ENCODE data around the gene ACOT2.
"Not testable (repeated sequence)": the region's sequence is repeated elsewhere in the genome, so short reads cannot be mapped to it uniquely, and the experiment has no call there.

Gene ACOT2, protein sequence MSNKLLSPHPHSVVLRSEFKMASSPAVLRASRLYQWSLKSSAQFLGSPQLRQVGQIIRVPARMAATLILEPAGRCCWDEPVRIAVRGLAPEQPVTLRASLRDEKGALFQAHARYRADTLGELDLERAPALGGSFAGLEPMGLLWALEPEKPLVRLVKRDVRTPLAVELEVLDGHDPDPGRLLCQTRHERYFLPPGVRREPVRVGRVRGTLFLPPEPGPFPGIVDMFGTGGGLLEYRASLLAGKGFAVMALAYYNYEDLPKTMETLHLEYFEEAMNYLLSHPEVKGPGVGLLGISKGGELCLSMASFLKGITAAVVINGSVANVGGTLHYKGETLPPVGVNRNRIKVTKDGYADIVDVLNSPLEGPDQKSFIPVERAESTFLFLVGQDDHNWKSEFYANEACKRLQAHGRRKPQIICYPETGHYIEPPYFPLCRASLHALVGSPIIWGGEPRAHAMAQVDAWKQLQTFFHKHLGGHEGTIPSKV

DNA sequence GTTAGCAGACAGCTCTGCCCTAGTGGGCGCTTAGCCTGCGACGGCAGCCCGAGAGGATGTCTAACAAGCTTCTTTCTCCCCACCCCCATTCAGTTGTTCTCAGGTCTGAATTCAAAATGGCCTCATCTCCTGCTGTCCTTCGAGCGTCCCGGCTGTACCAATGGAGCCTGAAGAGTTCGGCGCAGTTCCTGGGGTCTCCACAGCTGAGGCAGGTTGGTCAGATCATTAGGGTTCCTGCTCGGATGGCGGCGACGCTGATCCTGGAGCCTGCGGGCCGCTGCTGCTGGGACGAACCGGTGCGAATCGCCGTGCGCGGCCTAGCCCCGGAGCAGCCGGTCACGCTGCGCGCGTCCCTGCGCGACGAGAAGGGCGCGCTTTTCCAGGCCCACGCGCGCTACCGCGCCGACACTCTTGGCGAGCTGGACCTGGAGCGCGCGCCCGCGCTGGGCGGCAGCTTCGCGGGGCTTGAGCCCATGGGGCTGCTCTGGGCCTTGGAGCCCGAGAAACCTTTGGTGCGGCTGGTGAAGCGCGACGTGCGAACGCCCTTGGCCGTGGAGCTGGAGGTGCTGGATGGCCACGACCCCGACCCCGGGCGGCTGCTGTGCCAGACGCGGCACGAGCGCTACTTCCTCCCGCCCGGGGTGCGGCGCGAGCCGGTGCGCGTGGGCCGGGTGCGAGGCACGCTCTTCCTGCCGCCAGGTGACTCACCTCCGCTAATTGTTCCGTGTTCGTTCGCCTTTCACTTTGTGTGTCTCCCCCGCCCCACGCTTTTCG, at the start of gene ACOT2:
Gene ACOT2, plus strand, starts transcription at position 29 of the 774 bp plus-strand sequence. Its CDS starts 28 bp downstream, at position 57.
- DNase-seq = peak; percentile 68
- not testable (repeated sequence) for H3K27me3 ChIP-seq (ENCODE audit: insufficient read depth, low read length, poor library complexity); H3K9me3 ChIP-seq (ENCODE audit: insufficient read depth, low read length, severe bottlenecking); H4K20me1 ChIP-seq (ENCODE audit: insufficient read depth, low read length); H3K36me3 ChIP-seq (ENCODE audit: insufficient read depth, low read length)
- peak within 1 kb of the TSS; percentile 73 for H3K27ac ChIP-seq (ENCODE audit: low read length)
- peaks cover 31% of the 10 kb centered on the region for H3K79me2 ChIP-seq (ENCODE audit: insufficient read depth, low read length)
- H3K9ac ChIP-seq (ENCODE audit: low read depth, low read length) = peak within 1 kb of the TSS; percentile 60
- peaks cover 28% of the 10 kb centered on the region for H3K4me1 ChIP-seq (ENCODE audit: insufficient read depth, low read length)
- ATAC-seq (ENCODE audit: insufficient read depth, low read depth) = peak; percentile 79
- H3K4me3 ChIP-seq (ENCODE audit: low read depth in 1 of 2, low read length in 2 of 2) = peak within 1 kb of the TSS; percentile 31 to 56; a peak in 3 of 4 replicates
- H2AFZ ChIP-seq (ENCODE audit: low read depth, low read length) = peak within 1 kb of the TSS; percentile 85
- peak within 1 kb of the TSS; percentile 81 for H3K4me2 ChIP-seq (ENCODE audit: insufficient read depth, low read length)

DNA sequence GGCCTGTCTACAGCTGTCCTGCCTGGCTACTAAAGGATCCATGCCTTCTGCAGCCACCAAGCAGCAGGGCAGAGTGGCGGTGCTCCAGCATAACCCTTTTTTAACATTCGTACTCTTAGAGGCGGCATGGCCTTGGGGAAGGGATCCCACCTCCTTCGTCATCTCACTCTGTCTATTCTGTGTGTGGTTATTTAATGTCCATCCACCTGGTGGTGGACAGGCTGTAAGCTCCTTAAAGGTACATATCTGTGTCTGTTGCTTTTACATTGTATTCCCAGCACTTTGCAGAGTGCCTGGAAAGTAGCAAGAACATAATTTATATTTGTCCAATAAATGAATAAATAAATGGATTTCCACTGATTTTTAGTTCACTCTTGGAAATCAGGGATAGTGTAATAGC, 47.8 kb upstream of the ACOT2 start:
- no peaks in the 10 kb centered on the region for H3K4me1 ChIP-seq (ENCODE audit: insufficient read depth, low read length)
- no peak overlapping the region for H3K9ac ChIP-seq (ENCODE audit: low read depth, low read length)
- H3K27me3 ChIP-seq (ENCODE audit: insufficient read depth, low read length, poor library complexity) = no peaks in the 10 kb centered on the region
- H3K27ac ChIP-seq (ENCODE audit: low read length) = no peak overlapping the region
- TF ChIP-seq, protein P1, sequence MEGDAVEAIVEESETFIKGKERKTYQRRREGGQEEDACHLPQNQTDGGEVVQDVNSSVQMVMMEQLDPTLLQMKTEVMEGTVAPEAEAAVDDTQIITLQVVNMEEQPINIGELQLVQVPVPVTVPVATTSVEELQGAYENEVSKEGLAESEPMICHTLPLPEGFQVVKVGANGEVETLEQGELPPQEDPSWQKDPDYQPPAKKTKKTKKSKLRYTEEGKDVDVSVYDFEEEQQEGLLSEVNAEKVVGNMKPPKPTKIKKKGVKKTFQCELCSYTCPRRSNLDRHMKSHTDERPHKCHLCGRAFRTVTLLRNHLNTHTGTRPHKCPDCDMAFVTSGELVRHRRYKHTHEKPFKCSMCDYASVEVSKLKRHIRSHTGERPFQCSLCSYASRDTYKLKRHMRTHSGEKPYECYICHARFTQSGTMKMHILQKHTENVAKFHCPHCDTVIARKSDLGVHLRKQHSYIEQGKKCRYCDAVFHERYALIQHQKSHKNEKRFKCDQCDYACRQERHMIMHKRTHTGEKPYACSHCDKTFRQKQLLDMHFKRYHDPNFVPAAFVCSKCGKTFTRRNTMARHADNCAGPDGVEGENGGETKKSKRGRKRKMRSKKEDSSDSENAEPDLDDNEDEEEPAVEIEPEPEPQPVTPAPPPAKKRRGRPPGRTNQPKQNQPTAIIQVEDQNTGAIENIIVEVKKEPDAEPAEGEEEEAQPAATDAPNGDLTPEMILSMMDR (IDR thresholded peaks at IDR 0.05; ENCODE audit: borderline replicate concordance, extremely low read depth, low read length, poor library complexity, severe bottlenecking) = no peak
- no peak for TF ChIP-seq EZH2 (IDR thresholded peaks at IDR 0.05; ENCODE audit: borderline replicate concordance, low read depth, low read length, severe bottlenecking)
- DNase-seq (no peak), ATAC-seq (ENCODE audit: insufficient read depth, low read depth) (no peak)
- H3K4me3 ChIP-seq (ENCODE audit: low read depth in 1 of 2, low read length in 2 of 2) = no peak overlapping the region
- no peaks in the 10 kb centered on the region for H3K9me3 ChIP-seq (ENCODE audit: insufficient read depth, low read length, severe bottlenecking)
- no peaks in the 10 kb centered on the region for H3K79me2 ChIP-seq (ENCODE audit: insufficient read depth, low read length)
- no peak overlapping the region for H2AFZ ChIP-seq (ENCODE audit: low read depth, low read length)
- no peaks in the 10 kb centered on the region for H3K36me3 ChIP-seq (ENCODE audit: insufficient read depth, low read length)
- no peak overlapping the region for H3K4me2 ChIP-seq (ENCODE audit: insufficient read depth, low read length)
- H4K20me1 ChIP-seq (ENCODE audit: insufficient read depth, low read length) = no peaks in the 10 kb centered on the region

DNA sequence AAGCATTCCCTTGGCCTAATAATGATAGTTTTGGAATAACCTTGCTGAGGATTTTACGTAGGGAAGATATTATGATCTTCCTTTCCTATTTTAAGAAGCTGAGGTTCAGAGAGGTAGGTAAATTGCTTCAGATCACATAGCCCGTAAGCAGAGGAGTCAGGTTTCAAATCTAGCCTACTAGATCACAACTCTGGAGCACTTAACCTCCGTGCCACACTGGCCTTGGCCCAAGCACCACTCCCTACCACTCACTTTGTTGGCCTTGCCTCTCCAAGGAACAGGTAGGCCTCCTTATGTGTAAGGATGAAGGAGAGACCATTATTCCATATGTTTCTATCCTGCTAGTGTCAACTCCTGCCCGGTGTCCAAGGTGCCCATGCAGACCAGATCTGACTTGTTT, 44.5 kb upstream of the ACOT2 start:
- no peaks in the 10 kb centered on the region for H4K20me1 ChIP-seq (ENCODE audit: insufficient read depth, low read length)
- no peaks in the 10 kb centered on the region for H3K4me1 ChIP-seq (ENCODE audit: insufficient read depth, low read length)
- H3K9me3 ChIP-seq (ENCODE audit: insufficient read depth, low read length, severe bottlenecking) = no peaks in the 10 kb centered on the region
- no peaks in the 10 kb centered on the region for H3K79me2 ChIP-seq (ENCODE audit: insufficient read depth, low read length)
- ATAC-seq (ENCODE audit: insufficient read depth, low read depth) (no peak), DNase-seq (no peak)
- no peak for TF ChIP-seq EZH2 (IDR thresholded peaks at IDR 0.05; ENCODE audit: borderline replicate concordance, low read depth, low read length, severe bottlenecking)
- TF ChIP-seq, protein P1 (IDR thresholded peaks at IDR 0.05; ENCODE audit: borderline replicate concordance, extremely low read depth, low read length, poor library complexity, severe bottlenecking) = no peak
- H3K9ac ChIP-seq (ENCODE audit: low read depth, low read length) = no peak overlapping the region
- H2AFZ ChIP-seq (ENCODE audit: low read depth, low read length) = no peak overlapping the region
- H3K36me3 ChIP-seq (ENCODE audit: insufficient read depth, low read length) = no peaks in the 10 kb centered on the region
- no peaks in the 10 kb centered on the region for H3K27me3 ChIP-seq (ENCODE audit: insufficient read depth, low read length, poor library complexity)
- no peak overlapping the region for H3K4me2 ChIP-seq (ENCODE audit: insufficient read depth, low read length)
- H3K27ac ChIP-seq (ENCODE audit: low read length) = no peak overlapping the region
- no peak overlapping the region for H3K4me3 ChIP-seq (ENCODE audit: low read depth in 1 of 2, low read length in 2 of 2)
